ENCODE data around the gene DOC2B. TPM values are rescaled to one million over a fixed set of nuclear protein-coding genes. Genes with fewer than 3 reads are reported as not detected.
"Not testable (repeated sequence)": the region's sequence is repeated elsewhere in the genome, so short reads cannot be mapped to it uniquely, and the experiment has no call there.

The DOC2B gene
- total RNA-seq, 8 experiments from 2014 or later, result 0.31 to 22.9 (median 5.0) TPM

GRCh38 chr17:139401-140205, 41.8 kb downstream of the DOC2B start:
- not testable (repeated sequence) for H3K27ac ChIP-seq
- WGBS, 10 experiments, result no CpG with 5 or more reads among the region's 22 CpGs

GRCh38 chr17:137166-137807, 44.2 kb downstream of the DOC2B start, which contains the start of gene SCGB1C2:
Gene SCGB1C2 (plus strand): TSS chr17:137569. CDS start chr17:137591, 22 bp downstream.
- WGBS, 10 experiments, result no CpG with 5 or more reads among the region's 16 CpGs
- H3K4me3 ChIP-seq; H3K27ac ChIP-seq; H3K4me1 ChIP-seq (replicated peaks in 1 of 2); in situ Hi-C loops (cut with MboI; ENCODE audit: low pct_unique_long_range_greater_than_20kb in 2 of 9, low sequenced_read_pairs in 9 of 9, unreplicated experiment in 9 of 9): not testable (repeated sequence)
- peak in 1 of 8 experiments; percentile 1 for ATAC-seq (replicated peaks in 6 of 8)

More at GRCh38 chr17:139401-140205, 41.8 kb downstream of the DOC2B start:
- H3K4me1 ChIP-seq (replicated peaks in 1 of 2); in situ Hi-C loops (cut with MboI; ENCODE audit: low pct_unique_long_range_greater_than_20kb in 2 of 9, low sequenced_read_pairs in 9 of 9, unreplicated experiment in 9 of 9); H3K4me3 ChIP-seq: not testable (repeated sequence)
- peak in 1 of 8 experiments; percentile 8 for ATAC-seq (replicated peaks in 6 of 8)

GRCh38 chr17:136531-136930, 44.9 kb downstream of the DOC2B start:
- peak; percentile 91 to 97 (median 94) for ATAC-seq (replicated peaks in 6 of 8)
- WGBS, 10 experiments, result no CpG with 5 or more reads among the region's 4 CpGs
- in situ Hi-C loops (cut with MboI; ENCODE audit: low pct_unique_long_range_greater_than_20kb in 2 of 9, low sequenced_read_pairs in 9 of 9, unreplicated experiment in 9 of 9); H3K4me1 ChIP-seq (replicated peaks in 1 of 2); H3K4me3 ChIP-seq; H3K27ac ChIP-seq: not testable (repeated sequence)

DNA sequence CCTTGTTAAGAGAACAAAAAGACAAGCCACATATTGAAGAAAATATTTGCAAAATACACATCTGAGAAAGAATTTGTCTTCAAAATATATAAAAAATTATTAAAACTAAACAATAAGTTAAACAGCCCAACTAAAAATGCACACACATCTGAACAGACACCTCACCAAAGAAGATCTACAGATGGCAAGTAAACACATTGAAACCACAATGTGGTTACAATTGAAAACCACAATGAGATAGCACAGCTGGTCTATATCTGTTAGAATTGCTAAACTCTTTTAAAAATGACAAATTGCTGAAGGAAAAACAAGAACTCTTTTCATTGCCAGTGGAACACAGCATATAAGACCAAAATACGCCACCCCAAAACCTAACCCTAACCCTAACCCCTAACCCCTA, 45.6 kb downstream of the DOC2B start:
- H3K4me1 ChIP-seq (replicated peaks in 1 of 2); ATAC-seq (replicated peaks in 6 of 8); H3K27ac ChIP-seq; H3K4me3 ChIP-seq; in situ Hi-C loops (cut with MboI; ENCODE audit: low pct_unique_long_range_greater_than_20kb in 2 of 9, low sequenced_read_pairs in 9 of 9, unreplicated experiment in 9 of 9): not testable (repeated sequence)
- WGBS, 10 experiments, result no CpG with 5 or more reads among the region's 1 CpG

DNA sequence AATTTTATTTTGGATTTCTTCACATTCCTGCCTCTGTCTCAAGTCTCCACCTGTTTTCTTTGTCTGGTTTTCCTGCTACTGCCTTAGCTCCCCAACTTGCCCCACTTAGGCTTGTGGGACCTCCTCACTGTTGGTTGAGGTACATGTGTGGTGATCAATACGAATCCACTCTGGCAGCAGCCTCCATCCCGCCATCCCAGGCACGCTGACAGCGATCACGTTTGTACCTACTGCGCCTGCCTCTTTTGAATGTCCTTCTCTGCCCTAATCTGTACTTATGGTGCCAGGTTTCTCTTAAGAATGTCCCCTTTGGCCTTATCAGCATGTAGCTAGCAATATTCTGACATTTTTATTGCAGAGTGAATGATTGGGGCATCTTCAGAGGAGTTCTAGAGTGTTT, 46.4 kb downstream of the DOC2B start:
- not testable (repeated sequence) for ATAC-seq (replicated peaks in 6 of 8); H3K27ac ChIP-seq

GRCh38 chr17:134332-134785, 47.1 kb downstream of the DOC2B start:
- ATAC-seq (replicated peaks in 6 of 8), result peak; percentile 12 to 68 (median 38)
- in situ Hi-C loops (cut with MboI; ENCODE audit: low pct_unique_long_range_greater_than_20kb in 2 of 9, low sequenced_read_pairs in 9 of 9, unreplicated experiment in 9 of 9); H3K4me1 ChIP-seq (replicated peaks in 1 of 2); H3K27ac ChIP-seq; H3K4me3 ChIP-seq: not testable (repeated sequence)
- WGBS, 10 experiments, result no CpG with 5 or more reads among the region's 25 CpGs

More for the DNA sequence above, 46.4 kb downstream of the DOC2B start:
- WGBS, 10 experiments, result no CpG with 5 or more reads among the region's 6 CpGs
- H3K4me3 ChIP-seq; H3K4me1 ChIP-seq (replicated peaks in 1 of 2); in situ Hi-C loops (cut with MboI; ENCODE audit: low pct_unique_long_range_greater_than_20kb in 2 of 9, low sequenced_read_pairs in 9 of 9, unreplicated experiment in 9 of 9): not testable (repeated sequence)

GRCh38 chr17:133932-134331, 47.5 kb downstream of the DOC2B start:
- H3K4me1 ChIP-seq (replicated peaks in 1 of 2); ATAC-seq (replicated peaks in 6 of 8); H3K4me3 ChIP-seq; in situ Hi-C loops (cut with MboI; ENCODE audit: low pct_unique_long_range_greater_than_20kb in 2 of 9, low sequenced_read_pairs in 9 of 9, unreplicated experiment in 9 of 9); H3K27ac ChIP-seq: not testable (repeated sequence)
- no CpG with 5 or more reads among the region's 40 CpGs for WGBS, 10 experiments

GRCh38 chr17:118339-118917, 63.0 kb downstream of the DOC2B start:
- WGBS, 10 experiments, result no CpG with 5 or more reads among the region's 20 CpGs
- H3K4me3 ChIP-seq; in situ Hi-C loops (cut with MboI; ENCODE audit: low pct_unique_long_range_greater_than_20kb in 2 of 9, low sequenced_read_pairs in 9 of 9, unreplicated experiment in 9 of 9); H3K4me1 ChIP-seq (replicated peaks in 1 of 2); ATAC-seq (replicated peaks in 6 of 8); H3K27ac ChIP-seq: not testable (repeated sequence)

DNA sequence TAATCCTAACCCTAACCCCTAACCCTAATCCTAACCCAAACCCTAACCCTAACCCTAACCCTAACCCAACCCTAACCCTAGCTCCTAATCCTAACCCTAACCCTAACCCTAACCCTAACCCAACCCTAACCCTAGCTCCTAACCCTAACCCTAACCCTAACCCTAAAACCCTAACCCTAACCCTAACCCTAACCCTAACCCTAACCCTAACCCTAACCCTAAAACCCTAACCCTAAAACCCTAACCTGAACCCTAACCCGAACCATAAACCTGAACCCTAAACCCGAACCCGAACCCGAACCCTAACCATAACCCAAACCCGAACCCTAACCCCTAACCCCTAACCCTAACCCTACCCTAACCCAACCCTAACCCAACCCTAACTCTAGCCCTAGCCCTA, 68.3 kb downstream of the DOC2B start:
- H3K4me1 ChIP-seq (replicated peaks in 1 of 2); ATAC-seq (replicated peaks in 6 of 8); H3K27ac ChIP-seq; in situ Hi-C loops (cut with MboI; ENCODE audit: low pct_unique_long_range_greater_than_20kb in 2 of 9, low sequenced_read_pairs in 9 of 9, unreplicated experiment in 9 of 9); H3K4me3 ChIP-seq: not testable (repeated sequence)
- WGBS, 10 experiments, result no CpG with 5 or more reads among the region's 5 CpGs

Other genes with a start within 250 kb of the DOC2B start
- gene SCGB1C2, start 44.1 kb downstream of the DOC2B start, total RNA-seq, result not detected
- 1 to 10 TPM; 1.4 to 7.6 (median 3.0) TPM for gene RPH3AL, start 171.2 kb upstream of the DOC2B start, total RNA-seq

Data from motor neuron (in vitro differentiated cells).